ENCODE results near the gene CDC25B.

CDC25B gene

DNA sequence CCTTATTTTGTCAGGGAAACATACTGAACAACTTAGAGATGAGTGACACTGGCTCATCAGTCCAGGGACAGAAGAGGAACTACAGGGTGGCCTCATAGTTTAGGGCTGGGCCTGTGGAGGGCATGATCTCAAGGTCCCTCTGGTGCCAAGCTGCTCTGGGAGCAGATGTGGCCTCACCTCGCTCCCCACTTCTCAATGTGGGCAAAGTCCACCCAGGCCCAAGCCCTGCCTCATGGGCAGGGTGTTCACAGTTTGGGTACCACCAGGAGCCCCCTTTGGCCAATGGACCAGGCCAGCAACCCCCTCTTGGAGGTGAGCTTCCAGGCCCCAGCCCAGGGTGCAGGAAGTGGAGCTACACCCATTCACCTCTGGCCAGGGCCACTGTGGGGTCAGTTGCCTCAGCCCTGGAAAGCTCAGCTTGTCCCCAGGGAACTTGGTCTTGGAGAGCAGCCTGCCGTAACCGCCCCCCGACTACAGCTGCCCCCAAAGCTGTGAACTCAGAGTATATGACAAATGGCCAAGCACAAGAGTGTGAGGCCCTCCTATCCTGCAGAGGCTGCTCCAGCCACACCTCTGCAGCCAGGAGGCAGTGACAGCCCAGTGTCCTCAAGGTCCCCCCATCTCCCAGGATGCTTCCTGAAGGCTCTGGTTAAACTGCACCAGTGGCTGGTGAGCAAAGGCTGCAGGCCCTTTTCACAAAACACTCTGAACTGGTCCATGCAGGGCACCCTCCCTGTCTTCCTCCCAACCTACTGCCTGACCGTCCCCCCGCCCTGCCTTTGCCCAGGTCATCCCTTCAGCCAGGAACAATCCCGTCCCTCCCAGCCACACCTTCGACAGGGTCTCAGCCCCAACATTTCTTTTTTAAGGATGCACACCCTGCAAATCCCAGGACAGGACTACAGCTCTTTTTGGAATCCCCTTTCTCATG, 32.2 kb upstream of the CDC25B start:
- DNase-seq (ENCODE audit: low read depth in 2 of 2), result no peak
- no peak for TF ChIP-seq CTCF (IDR thresholded peaks at IDR 0.05; ENCODE audit: low read depth, low read length)
- no peak overlapping the region for H3K4me3 ChIP-seq (replicated peaks in 1 of 2; ENCODE audit: low read depth in 2 of 2, low read length in 2 of 2)

DNA sequence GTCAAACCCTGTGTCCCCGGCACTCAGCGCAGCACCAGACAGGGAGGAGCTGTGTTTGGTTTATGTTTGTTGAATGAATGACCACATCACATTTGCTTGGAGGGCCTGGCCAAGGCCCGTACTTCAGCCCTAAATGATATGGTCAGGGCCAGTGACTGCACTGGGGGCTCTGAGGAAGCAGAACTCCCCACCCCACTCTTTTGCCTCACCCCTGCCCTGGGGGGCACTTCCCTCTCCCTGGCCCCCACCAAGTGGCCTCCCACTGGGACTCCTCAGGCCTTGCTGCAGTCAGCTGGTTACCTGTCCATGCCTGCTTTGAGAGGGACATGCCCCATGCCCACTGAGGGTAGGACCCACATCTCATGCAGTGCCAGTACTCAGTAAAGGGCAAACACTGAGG, 31.5 kb upstream of the CDC25B start:
- TF ChIP-seq CTCF (IDR thresholded peaks at IDR 0.05; ENCODE audit: low read depth, low read length), result no peak
- no peak for DNase-seq (ENCODE audit: low read depth in 2 of 2)

DNA sequence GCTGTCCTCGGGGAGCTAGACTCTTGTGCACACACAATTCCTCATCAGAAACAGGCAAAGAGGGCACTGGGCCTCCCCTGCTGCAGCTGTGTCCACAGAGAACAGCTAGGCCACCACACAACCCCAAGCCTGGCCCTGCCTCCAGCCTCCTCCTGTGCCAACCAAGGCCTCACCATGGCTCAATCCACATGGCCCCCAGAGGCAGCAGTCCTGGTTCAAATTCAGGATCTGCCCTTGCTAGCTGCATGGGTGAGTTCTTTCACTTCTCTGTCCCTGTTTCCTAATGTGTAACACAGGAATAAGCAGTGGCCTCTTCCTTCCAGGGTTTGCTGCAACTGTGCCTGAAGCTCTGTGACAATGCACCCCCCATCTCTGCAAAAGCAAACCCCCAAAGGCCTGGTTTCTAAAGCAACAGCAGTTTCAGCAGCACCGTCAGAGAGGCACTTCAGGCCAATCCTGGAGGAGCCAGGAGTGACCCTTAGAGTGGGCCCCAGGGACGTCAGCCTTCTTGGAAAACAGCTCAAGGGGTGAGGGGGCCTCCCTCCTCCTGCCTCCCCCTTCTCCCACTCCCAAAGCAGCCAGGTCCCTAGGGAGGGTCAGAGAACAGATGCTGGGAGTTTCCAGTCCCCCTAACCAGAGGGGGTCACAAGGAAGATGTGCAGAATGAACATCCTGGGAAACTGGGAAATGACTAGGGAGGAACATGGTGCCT, 30.8 kb upstream of the CDC25B start:
- TF ChIP-seq CTCF (IDR thresholded peaks at IDR 0.05; ENCODE audit: low read depth, low read length), result no peak
- no peak for DNase-seq (ENCODE audit: low read depth in 2 of 2)

More for the DNA sequence above, 31.5 kb upstream of the CDC25B start:
- H3K4me3 ChIP-seq (replicated peaks in 1 of 2; ENCODE audit: low read depth in 2 of 2, low read length in 2 of 2), result no peak overlapping the region

GRCh38 chr20:3766422-3767109, 29.5 kb upstream of the CDC25B start:
- H3K4me3 ChIP-seq (replicated peaks in 1 of 2; ENCODE audit: low read depth in 2 of 2, low read length in 2 of 2), result peak overlapping the region; percentile 73 to 78
- TF ChIP-seq CTCF (IDR thresholded peaks at IDR 0.05; ENCODE audit: low read depth, low read length), result no peak
- no peak for DNase-seq (ENCODE audit: low read depth in 2 of 2)

More for the DNA sequence above, 30.8 kb upstream of the CDC25B start:
- H3K4me3 ChIP-seq (replicated peaks in 1 of 2; ENCODE audit: low read depth in 2 of 2, low read length in 2 of 2), result no peak overlapping the region

DNA sequence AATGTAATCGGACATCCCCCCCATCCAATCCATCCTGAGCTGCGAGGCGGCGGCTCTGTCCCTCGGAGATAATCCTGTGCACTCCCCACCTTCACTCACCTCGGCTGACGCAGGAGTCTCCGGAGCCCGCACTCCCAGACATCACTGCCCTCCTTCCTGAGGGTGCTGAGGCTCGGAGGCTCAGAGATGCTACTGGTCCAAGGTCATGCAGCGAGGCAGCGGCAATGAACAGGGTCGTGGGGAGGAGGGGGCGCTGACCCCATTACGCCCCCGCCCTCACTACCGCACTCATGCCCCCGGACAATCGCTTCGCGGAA, 29.0 kb upstream of the CDC25B start:
- DNase-seq (ENCODE audit: low read depth in 2 of 2), result no peak
- TF ChIP-seq CTCF (IDR thresholded peaks at IDR 0.05; ENCODE audit: low read depth, low read length), result no peak
- H3K4me3 ChIP-seq (replicated peaks in 1 of 2; ENCODE audit: low read depth in 2 of 2, low read length in 2 of 2), result peak overlapping the region; percentile 73 to 78

DNA sequence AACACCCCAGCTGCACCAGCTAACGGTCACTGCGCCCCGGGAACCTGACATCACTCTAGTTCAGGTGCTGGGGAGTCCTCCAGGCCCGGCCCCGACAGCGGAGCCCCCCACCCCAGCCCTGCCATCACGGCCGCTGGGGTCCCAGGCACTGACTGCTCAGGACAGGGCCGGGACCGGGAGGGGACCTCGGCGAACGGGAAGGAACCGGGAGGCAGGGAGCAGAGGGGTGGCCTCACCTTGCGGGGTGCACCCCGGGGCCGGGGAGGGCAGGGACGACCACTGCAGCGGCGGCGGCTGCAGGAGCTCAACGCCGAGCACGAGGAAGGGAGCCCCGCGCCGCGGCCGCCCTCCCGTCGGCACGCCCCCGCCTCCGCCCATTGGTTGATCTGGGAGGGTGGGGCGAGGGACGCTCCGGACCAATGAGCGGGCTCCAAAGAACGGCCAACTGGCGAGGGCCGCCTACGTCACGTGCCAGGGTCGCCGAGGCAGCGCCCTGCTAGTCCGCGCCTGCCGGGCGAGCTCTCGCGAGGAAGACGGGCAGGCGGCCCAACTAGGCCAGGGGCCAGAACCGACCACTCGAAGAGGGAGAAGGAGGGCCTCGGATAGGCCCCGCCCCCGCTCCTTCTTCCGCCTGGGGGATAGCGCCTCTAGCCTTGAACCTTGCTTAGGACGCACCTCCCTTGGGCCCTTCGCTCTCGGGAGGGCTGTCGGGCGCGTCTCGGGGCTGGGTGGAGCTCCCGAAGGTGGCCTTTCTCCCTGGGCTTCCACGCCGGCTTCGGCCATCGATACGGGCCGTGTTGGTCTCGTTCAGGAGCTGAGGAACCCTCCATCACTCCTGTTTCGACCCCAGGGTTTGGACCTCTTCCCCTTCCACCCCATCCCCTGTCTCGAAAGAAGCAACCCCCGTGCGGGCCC, 28.4 kb upstream of the CDC25B start, which contains the start of gene ADISSP:
ADISSP (minus strand) TSS at position 327 of the 915 bp plus-strand sequence. CDS start 7,653 bp downstream, outside the sequence.
- peak; percentile 98 to 99 for DNase-seq (ENCODE audit: low read depth in 2 of 2)
- TF ChIP-seq CTCF (IDR thresholded peaks at IDR 0.05; ENCODE audit: low read depth, low read length), result no peak
- peak within 1 kb of the TSS; percentile 73 to 78 for H3K4me3 ChIP-seq (replicated peaks in 1 of 2; ENCODE audit: low read depth in 2 of 2, low read length in 2 of 2)

Measured in cardiac fibroblast (primary cell).